IMR-90 (cell line): ENCODE data around the gene POLR2C. TPM values are rescaled to one million over a fixed set of nuclear protein-coding genes. Genes with fewer than 3 reads are reported as not detected.

ENCODE experiments used
- ATAC-seq: fragments of 200-7000 bp; cut with Tn5 transposase; 2 replicates; pipeline ENCODE4 v1.9.1; 2020; ENCODE audit warnings: low read depth, mild to moderate bottlenecking, moderate library complexity
- BruUV-seq: library from RNA; stranded (reverse); fragments of 400-500 nt; replicated peaks from 2 replicates; lab custom pipeline; 2021; lab: Mats Ljungman, UMichigan
- CTCF ChIA-PET: fragments of 300-600 bp; formaldehyde crosslinking; extraction: SDS; loops from one replicate; lab custom pipeline; 2021; ENCODE audit warnings: antibody characterized with exemption; lab: Yijun Ruan, JAX
- POLR2A ChIA-PET: fragments of 300-600 bp; sonication (Branson Sonifier 250); formaldehyde crosslinking; loops from one replicate; lab custom pipeline; 2022; ENCODE audit warnings: antibody characterized with exemption; ENCODE audit not compliant: unreplicated experiment; lab: Charles Lee
- DNase-seq: peaks from one replicate; pipeline ENCODE4 v3.0.0; 2013
- H2AFZ ChIP-seq: replicated peaks from 2 replicates; pipeline ENCODE3; 2013; ENCODE audit warnings: low read length, mild to moderate bottlenecking; ENCODE audit not compliant: poor library complexity
- H2AK5ac ChIP-seq: 2 replicates; pipeline ENCODE4 v1.6.1; 2013; ENCODE audit warnings: low read depth, low read length, inconsistent platforms
- H2AK9ac ChIP-seq: replicated peaks from 2 replicates; pipeline ENCODE3; 2013; ENCODE audit warnings: mild to moderate bottlenecking, low read depth, low read length, moderate library complexity; ENCODE audit not compliant: poor library complexity
- H2BK120ac ChIP-seq: 2 replicates; pipeline ENCODE4 v1.6.1; 2013; ENCODE audit warnings: low read depth, low read length, inconsistent platforms
- H2BK15ac ChIP-seq: 3 replicates; pipeline ENCODE4 v1.6.1; 2013; ENCODE audit warnings: low read depth, low read length, inconsistent platforms
- H2BK20ac ChIP-seq: 2 replicates; pipeline ENCODE4 v1.6.1; 2013; ENCODE audit warnings: low read depth, mild to moderate bottlenecking, inconsistent platforms, low read length, moderate library complexity
- H2BK5ac ChIP-seq: 2 replicates; pipeline ENCODE4 v1.6.1; 2013; ENCODE audit warnings: mild to moderate bottlenecking, low read depth, low read length, inconsistent platforms; ENCODE audit not compliant: poor library complexity, severe bottlenecking
- H3K14ac ChIP-seq: replicated peaks from 2 replicates; pipeline ENCODE4 v1.6.1; 2013; ENCODE audit warnings: low read depth, low read length, inconsistent platforms
- H3K18ac ChIP-seq: 2 replicates; pipeline ENCODE4 v1.6.1; 2013; ENCODE audit warnings: low read depth, low read length, control low read depth
- H3K23ac ChIP-seq: 2 replicates; pipeline ENCODE4 v1.6.1; 2013; ENCODE audit warnings: low read depth, low read length, inconsistent platforms
- H3K27ac ChIP-seq: 2 replicates; pipeline ENCODE4 v1.5.1; 2013; ENCODE audit warnings: mild to moderate bottlenecking, control low read depth, low read length; ENCODE audit not compliant: insufficient read depth
- H3K27me3 ChIP-seq: 2 replicates; pipeline ENCODE4 v1.6.1; 2013; ENCODE audit warnings: low read length; ENCODE audit not compliant: control insufficient read depth, insufficient read depth
- H3K36me3 ChIP-seq: 2 replicates; pipeline ENCODE4 v1.6.1; 2013; ENCODE audit warnings: low read length, mixed read lengths; ENCODE audit not compliant: control insufficient read depth, insufficient read depth
- H3K4ac ChIP-seq: 2 replicates; pipeline ENCODE4 v1.6.1; 2013; ENCODE audit warnings: low read depth, low read length, inconsistent platforms
- H3K4me1 ChIP-seq: 2 replicates; pipeline ENCODE4 v1.6.1; 2013; ENCODE audit warnings: low read length, mixed read lengths; ENCODE audit not compliant: control insufficient read depth, insufficient read depth
- H3K4me2 ChIP-seq: 2 replicates; pipeline ENCODE4 v1.6.1; 2013; ENCODE audit warnings: low read depth, mild to moderate bottlenecking, control low read depth, low read length, moderate library complexity
- H3K4me3 ChIP-seq: 2 replicates; pipeline ENCODE4 v1.5.1; 2013; ENCODE audit warnings: low read depth, mild to moderate bottlenecking, control low read depth, low read length, moderate library complexity; ENCODE audit not compliant: insufficient read depth
- H3K56ac ChIP-seq: 2 replicates; pipeline ENCODE4 v1.6.1; 2013; ENCODE audit warnings: low read length, inconsistent platforms; ENCODE audit not compliant: insufficient read depth; ENCODE audit errors: extremely low read depth
- H3K79me1 ChIP-seq, 2 experiments: 2 replicates each; pipeline ENCODE4 v1.6.1; 2013; ENCODE audit warnings: low read length in 2 of 2, inconsistent platforms in 1 of 2, low read depth in 1 of 2
- H3K9ac ChIP-seq: 2 replicates; pipeline ENCODE4 v1.6.1; 2013; ENCODE audit warnings: low read depth, low read length, control low read depth
- H3K9me1 ChIP-seq: 2 replicates; pipeline ENCODE4 v1.6.1; 2013; ENCODE audit warnings: low read length, inconsistent platforms; ENCODE audit not compliant: insufficient read depth
- H3K9me3 ChIP-seq: 2 replicates; pipeline ENCODE4 v1.6.1; 2013; ENCODE audit warnings: low read length; ENCODE audit not compliant: control insufficient read depth, insufficient read depth
- H4K20me1 ChIP-seq: 2 replicates; pipeline ENCODE4 v1.6.1; 2013; ENCODE audit warnings: low read length, inconsistent platforms; ENCODE audit not compliant: insufficient read depth
- H4K5ac ChIP-seq: 2 replicates; pipeline ENCODE4 v1.6.1; 2013; ENCODE audit warnings: mild to moderate bottlenecking, low read depth, low read length, control low read depth
- H4K8ac ChIP-seq, 2 experiments: 2 replicates each; pipeline ENCODE4 v1.6.1; 2013; ENCODE audit warnings: low read depth in 2 of 2, low read length in 2 of 2, control low read depth in 1 of 2, inconsistent platforms in 1 of 2
- H4K91ac ChIP-seq: 2 replicates; pipeline ENCODE4 v1.6.1; 2013; ENCODE audit warnings: low read depth, low read length, inconsistent platforms; ENCODE audit not compliant: insufficient read depth
- CTCF ChIP-seq: conservative IDR thresholded peaks from 2 replicates; pipeline ENCODE4 v1.5.1; 2012; ENCODE audit warnings: mild to moderate bottlenecking, low read depth, low read length, improper control_type of control experiment
- ELK1 ChIP-seq: fragments of 150-350 bp; IDR thresholded peaks from 2 replicates; pipeline ENCODE4 v1.6.1; 2016; ENCODE audit warnings: low read depth, mild to moderate bottlenecking, low read length, moderate library complexity, borderline replicate concordance
- FOS ChIP-seq: fragments of 150-350 bp; IDR thresholded peaks from 2 replicates; pipeline ENCODE4 v1.6.1; 2016; ENCODE audit warnings: low read depth, low read length
- MAFK ChIP-seq: IDR thresholded peaks from 2 replicates; pipeline ENCODE4 v1.6.1; 2012; ENCODE audit warnings: low read depth, low read length, improper control_type of control experiment
- MAZ ChIP-seq: IDR thresholded peaks from 2 replicates; pipeline ENCODE4 v1.6.1; 2012; ENCODE audit warnings: low read depth, mild to moderate bottlenecking, low read length, improper control_type of control experiment, moderate library complexity, borderline replicate concordance
- MXI1 ChIP-seq: IDR thresholded peaks from 2 replicates; pipeline ENCODE4 v1.6.1; 2012; ENCODE audit warnings: low read depth, mild to moderate bottlenecking, low read length, moderate library complexity, borderline replicate concordance
- NFE2L2 ChIP-seq: fragments of 150-350 bp; IDR thresholded peaks from 2 replicates; pipeline ENCODE4 v1.6.1; 2016; ENCODE audit warnings: low read depth, mild to moderate bottlenecking, low read length
- POLR2A ChIP-seq: IDR thresholded peaks from 2 replicates; pipeline ENCODE4 v1.6.1; 2012; ENCODE audit warnings: mild to moderate bottlenecking, low read depth, low read length
- RCOR1 ChIP-seq: IDR thresholded peaks from 2 replicates; pipeline ENCODE4 v1.6.1; 2012; ENCODE audit warnings: mild to moderate bottlenecking, low read length, improper control_type of control experiment; ENCODE audit not compliant: insufficient replicate concordance
- SMC3 ChIP-seq: fragments of 150-350 bp; IDR thresholded peaks from 2 replicates; pipeline ENCODE4 v1.6.1; 2016; ENCODE audit warnings: low read depth, mild to moderate bottlenecking, antibody characterized with exemption, low read length, moderate library complexity
- WGBS, 2 experiments: methylation state at CpG; one replicate each; pipeline versions ENCODE4 v1.1.5 to v1.1.7; 2013; ENCODE audit warnings: missing lambda C conversion rate in 2 of 2; ENCODE audit not compliant: insufficient read length in 1 of 2; ENCODE audit errors: extremely low coverage in 2 of 2; 5-methylcytosine and 5-hydroxymethylcytosine counted together
- dilution Hi-C: fragments of 300-500 bp; cut with HindIII; formaldehyde crosslinking; loops from one replicate; pipeline ENCODE4 v1.14.3; 2018; ENCODE audit warnings: low sequenced_read_pairs; ENCODE audit not compliant: unreplicated experiment
- in situ Hi-C: fragments of 300-500 bp; cut with MboI; formaldehyde crosslinking; loops from 3 replicates; pipeline ENCODE4 v1.14.3; 2019; ENCODE audit warnings: low sequenced_read_pairs, inconsistent platforms, mixed read lengths
- intact Hi-C: fragments of 100-400 bp; cut with micrococcal nuclease; formaldehyde crosslinking; loops from 2 replicates; pipeline ENCODE4 v1.10.0; 2022
- polyA plus RNA-seq, 3 experiments: library from polyadenylated mRNA; depleted of rRNA; stranded (reverse); fragments of >200 nt; gene quantifications; 2 replicates each; pipeline ENCODE4 v1.2.3, GENCODE V29; 2012; ENCODE audit warnings: low replicate concordance in 1 of 3
- total RNA-seq: library from RNA; depleted of rRNA; stranded (reverse); fragments of >200 nt; gene quantifications from 2 replicates; pipeline ENCODE4 v1.2.3, GENCODE V29; 2012

Gene POLR2C
- total and polyA plus RNA-seq, 2 of the 4 experiments (the other 2 are of a cell fraction), result 137 to 340 TPM

GRCh38 chr16:57462209-57462977 is at the start of gene POLR2C (continued):
- TF ChIP-seq MAZ, result peak; percentile 72; the same call in 1 of the 2 replicates
- TF ChIP-seq CTCF, result peak; percentile 97

- intact Hi-C loops (no loop called here), in situ Hi-C loops (loop anchor here (10.0 kb wide), 1 partner anchor 329 kb away; no protein-coding TSS in a partner anchor), dilution Hi-C loops (no loop called here)
- H3K9me1 ChIP-seq, result no peaks in the 10 kb centered on the region
- no peak overlapping the region for H2BK20ac ChIP-seq
- no peak overlapping the region for H2AK5ac ChIP-seq
- H3K79me1 ChIP-seq, result no peaks in the 10 kb centered on the region
- no TSS peak for BruUV-seq
- H3K18ac ChIP-seq, result no peak overlapping the region
- no peak overlapping the region for H2BK120ac ChIP-seq
- no peak overlapping the region for H2BK15ac ChIP-seq
- ATAC-seq (no peak), DNase-seq (no peak)
- H3K27me3 ChIP-seq, result peaks cover 45% of the 10 kb centered on the region
- no peak overlapping the region for H3K4ac ChIP-seq
- no peak overlapping the region for H3K4me3 ChIP-seq
- H3K9me3 ChIP-seq, result no peaks in the 10 kb centered on the region
- H4K91ac ChIP-seq, result no peak overlapping the region
- H3K4me2 ChIP-seq, result no peak overlapping the region
- H3K23ac ChIP-seq, result no peak overlapping the region
- no peak overlapping the region for H2AK9ac ChIP-seq
- no peak overlapping the region for H4K5ac ChIP-seq
- H3K27ac ChIP-seq, result no peak overlapping the region
- H3K36me3 ChIP-seq, result no peaks in the 10 kb centered on the region
- no peak overlapping the region for H3K56ac ChIP-seq
- peaks cover 1% of the 10 kb centered on the region; the same call in 1 of the 2 replicates for H3K4me1 ChIP-seq
- 81% methylated on average over 5 of the region's 5 CpGs; no CpG with 5 or more reads in 1 of the 2 experiments for WGBS, 2 experiments
- ChIA-PET CTCF (interaction anchor here (1.8 kb wide), 1 partner anchor 9 kb away, joined by 4 read pairs; no protein-coding TSS in a partner anchor), POLR2A (no interaction called here)
- H3K9ac ChIP-seq, result no peak overlapping the region
- no peak overlapping the region for H4K8ac ChIP-seq
- H2AFZ ChIP-seq, result no peak overlapping the region
- H4K20me1 ChIP-seq, result no peaks in the 10 kb centered on the region
- no peak overlapping the region for H3K14ac ChIP-seq
- H2BK5ac ChIP-seq, result no peak overlapping the region
- TF ChIP-seq MXI1 (no peak), POLR2A (no peak), ELK1 (no peak), CTCF (no peak), SMC3 (no peak), RCOR1 (no peak), MAFK (no peak), NFE2L2 (no peak), FOS (no peak)
Observed at GRCh38 chr16:57413301-57413730, 49.2 kb upstream of the POLR2C start.
